A549 (cell line): ENCODE results near the gene PDCD1LG2. TPM values are rescaled to one million over a fixed set of nuclear protein-coding genes. Genes with fewer than 3 reads are reported as not detected.

Experiments used
- ATAC-seq, 2 experiments: fragments of 200-7000 bp in 1 of 2; fragments of >200 bp in 1 of 2; cut with Nextera tagmentation in 1 of 2; cut with Tn5 transposase in 1 of 2; 3 replicates each; pipeline versions ENCODE4 v1.8.0 to v1.9.1; 2018 to 2020; ENCODE audit warnings: mild to moderate bottlenecking in 1 of 2, moderate library complexity in 1 of 2
- CTCF ChIA-PET: fragments of 300-600 bp; sonication (Branson Sonifier 250); formaldehyde crosslinking; extraction: SDS; loops from one replicate; lab custom pipeline; 2021; ENCODE audit warnings: antibody characterized with exemption, inconsistent platforms; lab: Yijun Ruan, JAX
- POLR2A ChIA-PET: fragments of 350-600 bp; formaldehyde crosslinking; extraction: SDS; loops from one replicate; lab custom pipeline; 2021; ENCODE audit warnings: antibody characterized with exemption, inconsistent platforms; lab: Yijun Ruan, JAX
- DNase-seq, 2 experiments: peaks; one replicate each; pipeline versions ENCODE4 v3.0.0 to v3.0.0-alpha.2; 2011 to 2016; ENCODE audit warnings: low read depth in 1 of 2, low spot score in 1 of 2
- FAIRE-seq: peaks from 2 replicates; lab custom pipeline; 2011; peaks lifted over from hg19 to GRCh38; lab: Jason Lieb, UNC
- H3K27ac ChIP-seq, 2 experiments: fragments of >200 bp; sonication (Bioruptor Twin); formaldehyde crosslinking; 3 replicates each; pipeline ENCODE4 v1.5.1; 2016 to 2017
- H3K4me1 ChIP-seq: fragments of >200 bp; sonication (Bioruptor Twin); formaldehyde crosslinking; 3 replicates; pipeline ENCODE4 v1.6.1; 2016
- H3K4me2 ChIP-seq: fragments of >200 bp; sonication (Bioruptor Twin); formaldehyde crosslinking; 3 replicates; pipeline ENCODE4 v1.6.1; 2016
- H3K4me3 ChIP-seq: fragments of >200 bp; sonication (Bioruptor Twin); formaldehyde crosslinking; 3 replicates; pipeline ENCODE4 v1.5.1; 2016
- H3K9me3 ChIP-seq: fragments of >200 bp; sonication (Bioruptor Twin); formaldehyde crosslinking; 3 replicates; pipeline ENCODE4 v1.6.1; 2016
- ATOH8 ChIP-seq: fragments of 250-450 bp; sonication (Bioruptor Pico); IDR thresholded peaks from 2 replicates; pipeline ENCODE4 v1.5.0; 2020; ENCODE audit warnings: low read depth, mild to moderate bottlenecking, moderate library complexity
- BCL3 ChIP-seq: fragments of >200 bp; sonication (Bioruptor Twin); formaldehyde crosslinking; IDR thresholded peaks from 3 replicates; pipeline ENCODE4 v1.6.1; 2016
- CBX2 ChIP-seq: fragments of 200-600 bp; sonication (generic); IDR thresholded peaks from 2 replicates; pipeline ENCODE4 v1.6.1; 2016; ENCODE audit warnings: low read depth, mild to moderate bottlenecking, borderline replicate concordance
- CEBPB ChIP-seq, 2 experiments: fragments of >200 bp in 1 of 2; sonication (Bioruptor Twin) in 1 of 2; formaldehyde crosslinking in 1 of 2; IDR thresholded peaks; 2 replicates each; pipeline ENCODE4 v1.6.1; 2012 to 2016
- CHD2 ChIP-seq: fragments of 150-350 bp; IDR thresholded peaks from 2 replicates; pipeline ENCODE4 v1.6.1; 2014; ENCODE audit warnings: low read length; ENCODE audit not compliant: partially characterized antibody
- CTCF ChIP-seq: fragments of >200 bp; sonication (Bioruptor Twin); formaldehyde crosslinking; IDR thresholded peaks from 3 replicates; pipeline ENCODE4 v1.5.1; 2016
- FOSL2 ChIP-seq, 2 experiments: fragments of 450-650 bp in 1 of 2; fragments of >200 bp in 1 of 2; sonication (Bioruptor Twin) in 1 of 2; formaldehyde crosslinking; IDR thresholded peaks; 2 replicates each; pipeline versions ENCODE4 v1.5.0 to v1.6.1; 2016 to 2020; ENCODE audit warnings: mild to moderate bottlenecking in 1 of 2, moderate library complexity in 1 of 2
- HDAC2 ChIP-seq: fragments of 200-600 bp; sonication (generic); IDR thresholded peaks from 2 replicates; pipeline ENCODE4 v1.6.1; 2016
- HEYL ChIP-seq: fragments of 250-450 bp; sonication (Bioruptor Pico); IDR thresholded peaks from 2 replicates; pipeline ENCODE4 v1.8.0; 2021; ENCODE audit warnings: mild to moderate bottlenecking, moderate library complexity
- HMGXB4 ChIP-seq: fragments of 250-450 bp; sonication (Bioruptor Pico); IDR thresholded peaks from 2 replicates; pipeline ENCODE4 v1.5.0; 2021; ENCODE audit warnings: mild to moderate bottlenecking, moderate library complexity, borderline replicate concordance
- HOXB13 ChIP-seq: fragments of 250-450 bp; sonication (Bioruptor Pico); IDR thresholded peaks from 2 replicates; pipeline ENCODE4 v1.5.0; 2020; ENCODE audit warnings: low read depth, mild to moderate bottlenecking, moderate library complexity
- HOXB5 ChIP-seq: fragments of 250-450 bp; sonication (Bioruptor Pico); IDR thresholded peaks from 2 replicates; pipeline ENCODE4 v1.5.0; 2020; ENCODE audit warnings: mild to moderate bottlenecking, moderate library complexity
- JUN ChIP-seq, 2 experiments: fragments of >200 bp; sonication (Bioruptor Twin); formaldehyde crosslinking; IDR thresholded peaks; 2 replicates in 1 of 2; 3 replicates in 1 of 2; pipeline ENCODE4 v1.6.1; 2016 to 2017
- MAX ChIP-seq: IDR thresholded peaks from 2 replicates; pipeline ENCODE4 v1.6.1; 2012
- NFE2L2 ChIP-seq: fragments of 150-350 bp; conservative IDR thresholded peaks from 2 replicates; pipeline ENCODE4 v1.6.1; 2014; ENCODE audit warnings: low read length
- NPAS2 ChIP-seq: fragments of 250-450 bp; sonication (Bioruptor Pico); IDR thresholded peaks from 2 replicates; pipeline ENCODE4 v1.8.0; 2022; ENCODE audit warnings: mild to moderate bottlenecking, moderate library complexity, borderline replicate concordance
- POLR2A ChIP-seq: IDR thresholded peaks from 2 replicates; pipeline ENCODE4 v1.6.1; 2012; ENCODE audit warnings: mild to moderate bottlenecking, low read length
- POLR2AphosphoS2 ChIP-seq: conservative IDR thresholded peaks from 2 replicates; pipeline ENCODE4 v1.6.1; 2012; ENCODE audit warnings: low read length, improper control_type of control experiment, inconsistent platforms
- RAD21 ChIP-seq, 2 experiments: fragments of >200 bp in 1 of 2; sonication (Bioruptor Twin) in 1 of 2; formaldehyde crosslinking in 1 of 2; IDR thresholded peaks in 1 of 2; conservative IDR thresholded peaks in 1 of 2; 2 replicates in 1 of 2; 3 replicates in 1 of 2; pipeline ENCODE4 v1.6.1; 2012 to 2018; ENCODE audit warnings: inconsistent platforms in 1 of 2
- RFX5 ChIP-seq: fragments of 450-650 bp; IDR thresholded peaks from 2 replicates; pipeline ENCODE4 v1.7.1; 2014; ENCODE audit warnings: antibody characterized with exemption, mild to moderate bottlenecking, moderate library complexity
- RNF2 ChIP-seq: fragments of 200-600 bp; sonication (generic); IDR thresholded peaks from 2 replicates; pipeline ENCODE4 v1.6.1; 2016; ENCODE audit warnings: low read depth, mild to moderate bottlenecking, antibody characterized with exemption, moderate library complexity, borderline replicate concordance
- TFCP2L1 ChIP-seq: fragments of 250-450 bp; sonication (Bioruptor Pico); IDR thresholded peaks from 2 replicates; pipeline ENCODE4 v1.5.0; 2021; ENCODE audit warnings: mild to moderate bottlenecking
- TP53 ChIP-seq: fragments of 250-450 bp; sonication (Bioruptor Pico); IDR thresholded peaks from 2 replicates; pipeline ENCODE4 v1.5.0; 2021; ENCODE audit warnings: mild to moderate bottlenecking, moderate library complexity
- USF2 ChIP-seq: fragments of 450-650 bp; IDR thresholded peaks from 2 replicates; pipeline ENCODE4 v1.6.1; 2014; ENCODE audit warnings: antibody characterized with exemption
- ZFP36 ChIP-seq: fragments of 450-650 bp; IDR thresholded peaks from 2 replicates; pipeline ENCODE4 v1.6.1; 2014; ENCODE audit warnings: borderline replicate concordance; ENCODE audit not compliant: partially characterized antibody
- ZNF302 ChIP-seq: fragments of 250-450 bp; sonication (Bioruptor Pico); IDR thresholded peaks from 2 replicates; pipeline ENCODE4 v1.9.0; 2021; ENCODE audit warnings: inconsistent platforms, mild to moderate bottlenecking, moderate library complexity
- WGBS: methylation state at CpG from one replicate; pipeline ENCODE4 v1.1.6; 2017; ENCODE audit errors: missing lambda C conversion rate; 5-methylcytosine and 5-hydroxymethylcytosine counted together
- polyA plus RNA-seq, 4 experiments: library from polyadenylated mRNA; depleted of rRNA in 3 of 4; stranded (reverse); fragments of >200 nt; fragmentation: RNase III in 1 of 4; extraction: RNeasy Plus Mini Kit Qiagen cat#74134 plus additional on column Dnase treatment in 1 of 4; gene quantifications; 2 replicates in 3 of 4; 3 replicates in 1 of 4; pipeline ENCODE4 v1.2.3, GENCODE V29; 2011 to 2017

PDCD1LG2 gene
- polyA plus RNA-seq, 2 of the 4 experiments (the other 2 are of a cell fraction) = 0.53 TPM

GRCh38 chr9:5578018-5578697 lies 67.8 kb downstream of the PDCD1LG2 start:
- FAIRE-seq (no peak), ATAC-seq (no peak), DNase-seq (no peak)
- no peaks in the 10 kb centered on the region for H3K9me3 ChIP-seq
- ChIA-PET CTCF (interaction anchor here (0.9 to 1.2 kb wide), 3 partner anchors 11 to 819 kb away, joined by 3 to 4 read pairs (median 3); no protein-coding TSS in a partner anchor), POLR2A (no interaction called here)
- peaks cover 5% of the 10 kb centered on the region; the same call in 2 of the 3 replicates for H3K4me1 ChIP-seq
- H3K27ac ChIP-seq = no peak overlapping the region
- no peak overlapping the region for H3K4me3 ChIP-seq
- H3K4me2 ChIP-seq = no peak overlapping the region
- TF ChIP-seq TP53 (CRISPR knock-in tag) (no peak), ATOH8 (CRISPR knock-in tag) (no peak), ZFP36 (no peak), USF2 (no peak), RFX5 (no peak), ZNF302 (CRISPR knock-in tag) (no peak), RNF2 (no peak), HEYL (CRISPR knock-in tag) (no peak), MAX (no peak), NFE2L2 (no peak), HOXB13 (CRISPR knock-in tag) (no peak), JUN (IDR thresholded peaks at IDR 0.05) (no peak), RAD21 (conservative IDR thresholded peaks at IDR 0.05 in 1 of 2, IDR thresholded peaks at IDR 0.05 in 1 of 2) (no peak), CEBPB (IDR thresholded peaks at IDR 0.05) (no peak), CHD2 (no peak), NPAS2 (no peak)

GRCh38 chr9:5578698-5579085 lies 68.4 kb downstream of the PDCD1LG2 start:
- DNase-seq = no peak
- Histone ChIP-seq H3K27ac (no peak overlapping the region), H3K4me1 (peaks cover 8% of the 10 kb centered on the region; the same call in 2 of the 3 replicates), H3K4me3 (no peak overlapping the region), H3K4me2 (no peak overlapping the region), H3K9me3 (no peaks in the 10 kb centered on the region)
- POLR2A ChIA-PET = no interaction called here
- no peak for FAIRE-seq
- no peak for TF ChIP-seq CTCF
- no peak for TF ChIP-seq HDAC2
- TF ChIP-seq FOSL2 (IDR thresholded peaks at IDR 0.05) = no peak
- TF ChIP-seq FOSL2 (CRISPR knock-in tag; IDR thresholded peaks at IDR 0.05) = no peak
- TF ChIP-seq, all 56 proteins: peak for 0
- CTCF ChIA-PET = interaction anchor here (0.9 to 1.2 kb wide), 3 partner anchors 11 to 819 kb away, joined by 3 to 4 read pairs (median 3); no protein-coding TSS in a partner anchor
- ATAC-seq = no peak

- ATAC-seq (no peak), FAIRE-seq (no peak), DNase-seq (no peak)
- 97% methylated on average over 1 of the region's 1 CpG for WGBS
- Histone ChIP-seq H3K27ac (no peak overlapping the region), H3K4me2 (no peak overlapping the region), H3K4me1 (peaks cover 8% of the 10 kb centered on the region; the same call in 2 of the 3 replicates), H3K4me3 (no peak overlapping the region), H3K9me3 (no peaks in the 10 kb centered on the region)
- POLR2A ChIA-PET = no interaction called here
- CTCF ChIA-PET = interaction anchor here (1.5 kb wide), 1 partner anchor 10 kb away, joined by 6 read pairs; no protein-coding TSS in a partner anchor
- TF ChIP-seq TP53 (CRISPR knock-in tag) (no peak), HMGXB4 (no peak), CBX2 (no peak), BCL3 (no peak), TFCP2L1 (CRISPR knock-in tag) (no peak), HOXB13 (CRISPR knock-in tag) (no peak), ZNF302 (CRISPR knock-in tag) (no peak), POLR2A (no peak), MAX (no peak), HOXB5 (CRISPR knock-in tag) (no peak), POLR2AphosphoS2 (no peak)
Observed at GRCh38 chr9:5579881-5580280, 69.5 kb downstream of the PDCD1LG2 start.
